OCI-LY3 (cell line): Measurements from ENCODE around the gene NTN3.
"Not testable (repeated sequence)": the region's sequence is repeated elsewhere in the genome, so short reads cannot be mapped to it uniquely, and the experiment has no call there.

Experiments
- H2AFZ ChIP-seq: fragments of 200-600, 300-600 bp; shearing (Covaris generic); 2 replicates; pipeline ENCODE4 v1.6.0; 2014; ENCODE audit warnings: antibody characterized with exemption, low read depth, low read length
- H3K27ac ChIP-seq: fragments of 200-600, 300-600 bp; sonication (generic); 2 replicates; pipeline ENCODE4 v1.5.1; 2014; ENCODE audit warnings: mild to moderate bottlenecking, low read length, moderate library complexity, mixed read lengths
- H3K27me3 ChIP-seq: fragments of 200-600, 300-600 bp; sonication (generic); 2 replicates; pipeline ENCODE4 v1.6.1; 2014; ENCODE audit warnings: low read depth, low read length, mixed read lengths
- H3K36me3 ChIP-seq: fragments of 200-600, 300-600 bp; sonication (generic); replicated peaks from 2 replicates; pipeline ENCODE3; 2014; ENCODE audit warnings: low read depth, low read length, mixed read lengths
- H3K4me1 ChIP-seq: fragments of 300-600, 200-600 bp; sonication (generic); 2 replicates; pipeline ENCODE4 v1.6.1; 2014; ENCODE audit warnings: low read length, mixed read lengths
- H3K4me2 ChIP-seq: fragments of 200-600, 300-600 bp; sonication (generic); 2 replicates; pipeline ENCODE4 v1.6.1; 2014; ENCODE audit warnings: low read length, mixed read lengths
- H3K4me3 ChIP-seq: fragments of 300-600, 200-600 bp; sonication (generic); 2 replicates; pipeline ENCODE4 v1.5.1; 2014; ENCODE audit warnings: antibody characterized with exemption, mild to moderate bottlenecking, low read length, moderate library complexity
- H3K79me2 ChIP-seq: fragments of 300-600, 200-600 bp; shearing (Covaris generic); 2 replicates; pipeline ENCODE4 v1.6.1; 2014; ENCODE audit warnings: mild to moderate bottlenecking, low read length, mixed read lengths
- H3K9ac ChIP-seq: fragments of 300-600, 200-600 bp; shearing (Covaris generic); 2 replicates; pipeline ENCODE4 v1.6.0; 2014; ENCODE audit warnings: mild to moderate bottlenecking, low read length, moderate library complexity
- H3K9me3 ChIP-seq: fragments of 200-600, 300-600 bp; shearing (Covaris generic); 2 replicates; pipeline ENCODE4 v1.6.1; 2014; ENCODE audit warnings: low read length, mixed read lengths; ENCODE audit not compliant: insufficient read depth
- H4K20me1 ChIP-seq: fragments of 200-600, 300-600 bp; sonication (generic); 2 replicates; pipeline ENCODE4 v1.6.1; 2016; ENCODE audit warnings: low read length, mixed read lengths; ENCODE audit not compliant: insufficient read depth
- CTCF ChIP-seq: fragments of 200-600, 300-600 bp; sonication (generic); IDR thresholded peaks from 2 replicates; pipeline ENCODE4 v1.5.1; 2014; ENCODE audit warnings: antibody characterized with exemption, low read length, low read depth
- EZH2phosphoT487 ChIP-seq: fragments of 200-600 bp; shearing (Covaris generic); IDR thresholded peaks from 2 replicates; pipeline ENCODE4 v1.6.1; 2018; ENCODE audit warnings: antibody characterized with exemption, mixed run types, low read depth

NTN3 gene

GRCh38 chr16:2429771-2430663, 41.1 kb upstream of the NTN3 start:
- no peaks in the 10 kb centered on the region for H3K9me3 ChIP-seq
- peaks cover 20% of the 10 kb centered on the region for H3K79me2 ChIP-seq
- H3K4me1 ChIP-seq: peaks cover 18% of the 10 kb centered on the region
- H3K27me3 ChIP-seq: no peaks in the 10 kb centered on the region
- peak overlapping the region; percentile 55 for H3K27ac ChIP-seq
- TF ChIP-seq CTCF (peak; percentile 42), EZH2phosphoT487 (no peak)
- peaks cover 22% of the 10 kb centered on the region for H3K36me3 ChIP-seq
- peak overlapping the region; percentile 94 for H3K9ac ChIP-seq
- peak overlapping the region; percentile 92 for H3K4me3 ChIP-seq
- peaks cover 14% of the 10 kb centered on the region for H4K20me1 ChIP-seq
- H2AFZ ChIP-seq: peak overlapping the region; percentile 24; the same call in 1 of the 2 replicates
- H3K4me2 ChIP-seq: peak overlapping the region; percentile 98

GRCh38 chr16:2432286-2432685, 38.8 kb upstream of the NTN3 start:
- TF ChIP-seq CTCF (no peak), EZH2phosphoT487 (no peak)
- H4K20me1 ChIP-seq: peaks cover 14% of the 10 kb centered on the region
- H3K27ac ChIP-seq: no peak overlapping the region
- no peak overlapping the region for H3K4me3 ChIP-seq
- no peak overlapping the region for H3K4me2 ChIP-seq
- H2AFZ ChIP-seq: no peak overlapping the region
- H3K9me3 ChIP-seq: no peaks in the 10 kb centered on the region
- peaks cover 20% of the 10 kb centered on the region for H3K79me2 ChIP-seq
- H3K4me1 ChIP-seq: peaks cover 18% of the 10 kb centered on the region
- H3K9ac ChIP-seq: no peak overlapping the region
- no peaks in the 10 kb centered on the region for H3K27me3 ChIP-seq
- H3K36me3 ChIP-seq: peaks cover 38% of the 10 kb centered on the region

GRCh38 chr16:2432801-2433505, 38.1 kb upstream of the NTN3 start:
- H3K9ac ChIP-seq: no peak overlapping the region
- peaks cover 20% of the 10 kb centered on the region for H3K79me2 ChIP-seq
- H4K20me1 ChIP-seq: peaks cover 14% of the 10 kb centered on the region
- H2AFZ ChIP-seq: no peak overlapping the region
- peaks cover 44% of the 10 kb centered on the region for H3K36me3 ChIP-seq
- TF ChIP-seq EZH2phosphoT487 (no peak), CTCF (no peak)
- no peaks in the 10 kb centered on the region for H3K27me3 ChIP-seq
- no peak overlapping the region for H3K27ac ChIP-seq
- no peak overlapping the region for H3K4me3 ChIP-seq
- H3K4me1 ChIP-seq: peaks cover 15% of the 10 kb centered on the region
- H3K9me3 ChIP-seq: no peaks in the 10 kb centered on the region
- no peak overlapping the region for H3K4me2 ChIP-seq

- H3K4me2 ChIP-seq, H3K4me1 ChIP-seq, H2AFZ ChIP-seq, H3K9me3 ChIP-seq, H3K27me3 ChIP-seq, H3K4me3 ChIP-seq, H3K9ac ChIP-seq, H3K27ac ChIP-seq: not testable (repeated sequence)
- Histone ChIP-seq H4K20me1 (peaks cover 10% of the 10 kb centered on the region), H3K36me3 (peaks cover 54% of the 10 kb centered on the region), H3K79me2 (peaks cover 11% of the 10 kb centered on the region)
These were observed 35.9 kb upstream of the NTN3 start for GRCh38 chr16:2435236-2435635.
